ENCODE results near the gene HES2. TPM values are rescaled to one million over a fixed set of nuclear protein-coding genes. Genes with fewer than 3 reads are reported as not detected.

Gene HES2
- total and polyA plus RNA-seq, 4 donors, result 0.10 TPM; not detected in 3

GRCh38 chr1:6399294-6399693 lies 20.4 kb downstream of the HES2 start:
- TF ChIP-seq REST (IDR thresholded peaks at IDR 0.05) (no peak), RAD21 (IDR thresholded peaks at IDR 0.05) (no peak), EGR1 (IDR thresholded peaks at IDR 0.05; ENCODE audit: low read depth in 2 of 2) (no peak)
- H3K36me3 ChIP-seq (ENCODE audit: control insufficient read depth in 4 of 4, insufficient read depth in 3 of 4, low read depth in 1 of 4, low read length in 3 of 4), result no peaks in the 10 kb centered on the region
- H3K27me3 ChIP-seq (ENCODE audit: control insufficient read depth in 4 of 4, insufficient read depth in 4 of 4, low read length in 3 of 4), result no peaks in the 10 kb centered on the region
- no peak overlapping the region for H3K9ac ChIP-seq (ENCODE audit: low read depth in 1 of 2, low read length in 2 of 2)
- DNase-seq (ENCODE audit: low spot score), result no peak
- H3K27ac ChIP-seq (ENCODE audit: low read depth in 1 of 2, low read length in 2 of 2), result no peak overlapping the region
- no peaks in the 10 kb centered on the region for H3K9me3 ChIP-seq (ENCODE audit: control insufficient read depth in 4 of 4, low read length in 3 of 4)
- 91% methylated on average over 3 of the region's 3 CpGs for WGBS
- no peak overlapping the region for H3K4me3 ChIP-seq (ENCODE audit: low read depth in 1 of 3, low read length in 3 of 3)
- H3K4me1 ChIP-seq (ENCODE audit: control insufficient read depth in 4 of 4, insufficient read depth in 4 of 4, low read length in 3 of 4), result peaks cover 0 to 1% (median under 1%) of the 10 kb centered on the region in 4 donors

GRCh38 chr1:6397844-6398441 lies 21.8 kb downstream of the HES2 start:
- Histone ChIP-seq H3K4me3 (ENCODE audit: low read depth in 1 of 3, low read length in 3 of 3) (no peak overlapping the region), H3K27me3 (ENCODE audit: control insufficient read depth in 4 of 4, insufficient read depth in 4 of 4, low read length in 3 of 4) (no peaks in the 10 kb centered on the region), H3K27ac (ENCODE audit: low read depth in 1 of 2, low read length in 2 of 2) (no peak overlapping the region), H3K4me1 (ENCODE audit: control insufficient read depth in 4 of 4, insufficient read depth in 4 of 4, low read length in 3 of 4) (peaks cover 0 to 5% (median 3%) of the 10 kb centered on the region in 4 donors), H3K9me3 (ENCODE audit: control insufficient read depth in 4 of 4, low read length in 3 of 4) (no peaks in the 10 kb centered on the region), H3K9ac (ENCODE audit: low read depth in 1 of 2, low read length in 2 of 2) (no peak overlapping the region), H3K36me3 (ENCODE audit: control insufficient read depth in 4 of 4, insufficient read depth in 3 of 4, low read depth in 1 of 4, low read length in 3 of 4) (no peaks in the 10 kb centered on the region)
- WGBS, result 80% methylated on average over 10 of the region's 10 CpGs
- TF ChIP-seq REST (IDR thresholded peaks at IDR 0.05), result no peak
- TF ChIP-seq NR2F2 (IDR thresholded peaks at IDR 0.05), result no peak
- no peak for TF ChIP-seq MAX (IDR thresholded peaks at IDR 0.05)
- TF ChIP-seq RXRA (IDR thresholded peaks at IDR 0.05), result no peak
- TF ChIP-seq, protein P1, sequence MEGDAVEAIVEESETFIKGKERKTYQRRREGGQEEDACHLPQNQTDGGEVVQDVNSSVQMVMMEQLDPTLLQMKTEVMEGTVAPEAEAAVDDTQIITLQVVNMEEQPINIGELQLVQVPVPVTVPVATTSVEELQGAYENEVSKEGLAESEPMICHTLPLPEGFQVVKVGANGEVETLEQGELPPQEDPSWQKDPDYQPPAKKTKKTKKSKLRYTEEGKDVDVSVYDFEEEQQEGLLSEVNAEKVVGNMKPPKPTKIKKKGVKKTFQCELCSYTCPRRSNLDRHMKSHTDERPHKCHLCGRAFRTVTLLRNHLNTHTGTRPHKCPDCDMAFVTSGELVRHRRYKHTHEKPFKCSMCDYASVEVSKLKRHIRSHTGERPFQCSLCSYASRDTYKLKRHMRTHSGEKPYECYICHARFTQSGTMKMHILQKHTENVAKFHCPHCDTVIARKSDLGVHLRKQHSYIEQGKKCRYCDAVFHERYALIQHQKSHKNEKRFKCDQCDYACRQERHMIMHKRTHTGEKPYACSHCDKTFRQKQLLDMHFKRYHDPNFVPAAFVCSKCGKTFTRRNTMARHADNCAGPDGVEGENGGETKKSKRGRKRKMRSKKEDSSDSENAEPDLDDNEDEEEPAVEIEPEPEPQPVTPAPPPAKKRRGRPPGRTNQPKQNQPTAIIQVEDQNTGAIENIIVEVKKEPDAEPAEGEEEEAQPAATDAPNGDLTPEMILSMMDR (IDR thresholded peaks at IDR 0.05; ENCODE audit: low read depth, low read length, missing input control), result no peak
- TF ChIP-seq ZBTB33 (IDR thresholded peaks at IDR 0.05), result no peak
- TF ChIP-seq YY1 (IDR thresholded peaks at IDR 0.05), result no peak
- TF ChIP-seq TAF1 (conservative IDR thresholded peaks at IDR 0.05), result no peak
- TF ChIP-seq FOXA2 (IDR thresholded peaks at IDR 0.05), result no peak
- TF ChIP-seq FOXA1 (IDR thresholded peaks at IDR 0.05), result no peak
- TF ChIP-seq RAD21 (IDR thresholded peaks at IDR 0.05), result no peak
- TF ChIP-seq JUND (IDR thresholded peaks at IDR 0.05), result no peak
- DNase-seq (ENCODE audit: low spot score), result no peak

Data from liver (tissue), 9 donors.